Caco-2 (cell line): ENCODE data around the gene PGGHG. TPM values are rescaled to one million over a fixed set of nuclear protein-coding genes. Genes with fewer than 3 reads are reported as not detected.

Source experiments
- BruUV-seq: library from RNA; stranded (reverse); fragments of 400-500 nt; replicated peaks from 2 replicates; lab custom pipeline; 2021; lab: Mats Ljungman, UMichigan
- CTCF ChIA-PET: fragments of 300-600 bp; sonication (Branson Sonifier 250); formaldehyde crosslinking; loops from one replicate; lab custom pipeline; 2022; ENCODE audit warnings: antibody characterized with exemption; lab: Charles Lee
- POLR2A ChIA-PET: fragments of 300-600 bp; sonication (Branson Sonifier 250); formaldehyde crosslinking; loops from one replicate; lab custom pipeline; 2022; ENCODE audit warnings: antibody characterized with exemption; lab: Charles Lee
- DNase-seq, 2 experiments: peaks; one replicate each; pipeline versions ENCODE4 v3.0.0 to v3.0.0-alpha.2; 2020 to 2022
- H3K27me3 ChIP-seq: replicated peaks from 2 replicates; pipeline ENCODE4 v1.6.0; 2011; ENCODE audit warnings: low read length; ENCODE audit not compliant: control insufficient read depth, insufficient read depth
- H3K36me3 ChIP-seq: 2 replicates; pipeline ENCODE4 v1.5.1; 2011; ENCODE audit warnings: low read length; ENCODE audit not compliant: control insufficient read depth, insufficient read depth
- H3K4me1 ChIP-seq: fragments of 250-450 bp; sonication (Bioruptor Pico); 2 replicates; pipeline ENCODE4 v1.5.1; 2020; ENCODE audit warnings: mild to moderate bottlenecking
- H3K4me3 ChIP-seq: 2 replicates; pipeline ENCODE4 v1.5.1; 2011; ENCODE audit warnings: low read depth, mild to moderate bottlenecking, control low read depth, low read length
- H3K9me3 ChIP-seq: fragments of 250-450 bp; sonication (Bioruptor Pico); 2 replicates; pipeline ENCODE4 v1.5.1; 2020; ENCODE audit warnings: mild to moderate bottlenecking, moderate library complexity
- H3K27ac Mint-ChIP-seq: one replicate; pipeline ENCODE4 v1.8.0; 2022; ENCODE audit warnings: mixed read lengths; ENCODE audit not compliant: unreplicated experiment
- H3K27me3 Mint-ChIP-seq: one replicate; pipeline ENCODE4 v1.8.0; 2022; ENCODE audit warnings: mixed read lengths; ENCODE audit not compliant: insufficient read depth, unreplicated experiment
- H3K36me3 Mint-ChIP-seq: one replicate; pipeline ENCODE4 v1.8.0; 2022; ENCODE audit warnings: mild to moderate bottlenecking, mixed read lengths; ENCODE audit not compliant: insufficient read depth, unreplicated experiment
- H3K4me1 Mint-ChIP-seq: one replicate; pipeline ENCODE4 v1.8.0; 2022; ENCODE audit warnings: low read depth, mixed read lengths; ENCODE audit not compliant: unreplicated experiment
- H3K4me3 Mint-ChIP-seq: one replicate; pipeline ENCODE4 v1.8.0; 2022; ENCODE audit warnings: mild to moderate bottlenecking, moderate library complexity, mixed read lengths; ENCODE audit not compliant: unreplicated experiment
- H3K9me3 Mint-ChIP-seq: one replicate; pipeline ENCODE4 v1.8.0; 2022; ENCODE audit warnings: mixed read lengths; ENCODE audit not compliant: unreplicated experiment
- intact Hi-C: fragments of 100-400 bp; cut with micrococcal nuclease; formaldehyde crosslinking; loops from one replicate; pipeline ENCODE4 v1.10.0; 2022; ENCODE audit not compliant: unreplicated experiment
- total RNA-seq: library from RNA; stranded (reverse); gene quantifications from 2 replicates; pipeline ENCODE4 v1.2.3, GENCODE V29; 2022
- TF ChIP-seq, protein P1 (sequence below), 2 experiments: fragments of 200-600 bp in 1 of 2; IDR thresholded peaks; 1 replicate in 1 of 2; 2 replicates in 1 of 2; pipeline versions ENCODE4 v1.5.1 to v1.8.0; 2011 to 2022; ENCODE audit warnings: antibody characterized with exemption in 1 of 2, control low read depth in 1 of 2, inconsistent platforms in 1 of 2, low read depth in 1 of 2, low read length in 1 of 2, mild to moderate bottlenecking in 1 of 2, moderate library complexity in 1 of 2; ENCODE audit not compliant: insufficient read depth in 1 of 2, severe bottlenecking in 1 of 2, unreplicated experiment in 1 of 2

Gene PGGHG
- total RNA-seq, 1 experiment from 2014 or later = 59.6 TPM

DNA sequence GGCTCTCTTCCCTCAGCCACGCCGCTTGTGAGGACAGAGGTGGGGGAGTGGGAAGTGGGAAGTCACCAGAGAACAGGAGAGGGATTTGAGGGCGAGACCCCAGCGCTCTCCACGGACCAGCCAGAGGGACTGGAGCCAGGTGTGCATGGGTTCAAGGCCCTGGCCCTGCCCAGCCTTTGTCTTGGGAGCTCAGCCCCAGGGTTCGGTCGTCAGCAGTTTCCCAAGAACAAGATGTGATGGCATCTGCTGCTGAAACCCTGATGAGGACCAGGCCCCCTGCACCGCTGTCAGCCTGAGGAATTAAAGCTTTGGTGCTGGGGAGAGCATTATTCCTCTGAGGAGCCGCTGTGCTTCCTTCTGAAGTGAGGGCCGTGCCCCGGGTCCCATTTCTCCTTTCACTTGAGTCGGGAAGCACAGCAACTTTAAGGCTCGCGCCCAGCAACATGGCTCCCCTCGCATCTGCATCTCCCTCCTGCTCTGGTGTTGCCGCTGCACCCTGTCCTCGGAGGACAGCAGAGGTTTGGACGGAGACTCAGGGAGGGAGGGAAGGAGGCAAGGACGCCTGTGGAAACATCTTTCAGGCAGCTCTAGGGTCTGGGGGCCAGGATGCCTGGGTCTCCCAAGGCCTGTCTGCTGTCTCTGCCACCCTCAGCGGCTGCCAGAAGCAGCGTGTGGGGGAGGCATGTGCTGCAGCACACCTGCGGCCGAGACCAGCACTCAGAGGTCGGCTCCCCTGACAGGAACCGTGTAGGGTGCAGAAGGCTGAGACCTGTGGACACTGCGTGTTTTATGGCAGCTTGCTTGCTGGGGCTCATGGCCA, 6.6 kb downstream of the PGGHG start:
- no peak overlapping the region for H3K27ac Mint-ChIP-seq
- BruUV-seq = TSS peak; percentile 32
- peaks cover 15% of the 10 kb centered on the region for H3K4me1 ChIP-seq
- no peaks in the 10 kb centered on the region for H3K36me3 ChIP-seq
- DNase-seq = no peak
- peaks cover 27% of the 10 kb centered on the region for H3K36me3 Mint-ChIP-seq
- ChIA-PET POLR2A (interaction anchor here (1.1 kb wide), 1 partner anchor 88 kb away, joined by 4 read pairs; the partner anchor contains the start of genes BET1L and RIC8A), CTCF (no interaction called here)
- peaks cover 6% of the 10 kb centered on the region for H3K4me1 Mint-ChIP-seq
- no peaks in the 10 kb centered on the region for H3K9me3 Mint-ChIP-seq
- H3K4me3 Mint-ChIP-seq = no peak overlapping the region
- TF ChIP-seq, protein P1, sequence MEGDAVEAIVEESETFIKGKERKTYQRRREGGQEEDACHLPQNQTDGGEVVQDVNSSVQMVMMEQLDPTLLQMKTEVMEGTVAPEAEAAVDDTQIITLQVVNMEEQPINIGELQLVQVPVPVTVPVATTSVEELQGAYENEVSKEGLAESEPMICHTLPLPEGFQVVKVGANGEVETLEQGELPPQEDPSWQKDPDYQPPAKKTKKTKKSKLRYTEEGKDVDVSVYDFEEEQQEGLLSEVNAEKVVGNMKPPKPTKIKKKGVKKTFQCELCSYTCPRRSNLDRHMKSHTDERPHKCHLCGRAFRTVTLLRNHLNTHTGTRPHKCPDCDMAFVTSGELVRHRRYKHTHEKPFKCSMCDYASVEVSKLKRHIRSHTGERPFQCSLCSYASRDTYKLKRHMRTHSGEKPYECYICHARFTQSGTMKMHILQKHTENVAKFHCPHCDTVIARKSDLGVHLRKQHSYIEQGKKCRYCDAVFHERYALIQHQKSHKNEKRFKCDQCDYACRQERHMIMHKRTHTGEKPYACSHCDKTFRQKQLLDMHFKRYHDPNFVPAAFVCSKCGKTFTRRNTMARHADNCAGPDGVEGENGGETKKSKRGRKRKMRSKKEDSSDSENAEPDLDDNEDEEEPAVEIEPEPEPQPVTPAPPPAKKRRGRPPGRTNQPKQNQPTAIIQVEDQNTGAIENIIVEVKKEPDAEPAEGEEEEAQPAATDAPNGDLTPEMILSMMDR (IDR thresholded peaks at IDR 0.05; ENCODE audit: insufficient read depth in 1 of 2, low read depth in 1 of 2, low read length in 1 of 2, severe bottlenecking in 1 of 2, unreplicated experiment in 1 of 2) = no peak
- intact Hi-C loops = no loop called here
- no peaks in the 10 kb centered on the region for H3K27me3 Mint-ChIP-seq
- no peak overlapping the region for H3K4me3 ChIP-seq
- H3K27me3 ChIP-seq = no peaks in the 10 kb centered on the region
- H3K9me3 ChIP-seq = no peaks in the 10 kb centered on the region

DNA sequence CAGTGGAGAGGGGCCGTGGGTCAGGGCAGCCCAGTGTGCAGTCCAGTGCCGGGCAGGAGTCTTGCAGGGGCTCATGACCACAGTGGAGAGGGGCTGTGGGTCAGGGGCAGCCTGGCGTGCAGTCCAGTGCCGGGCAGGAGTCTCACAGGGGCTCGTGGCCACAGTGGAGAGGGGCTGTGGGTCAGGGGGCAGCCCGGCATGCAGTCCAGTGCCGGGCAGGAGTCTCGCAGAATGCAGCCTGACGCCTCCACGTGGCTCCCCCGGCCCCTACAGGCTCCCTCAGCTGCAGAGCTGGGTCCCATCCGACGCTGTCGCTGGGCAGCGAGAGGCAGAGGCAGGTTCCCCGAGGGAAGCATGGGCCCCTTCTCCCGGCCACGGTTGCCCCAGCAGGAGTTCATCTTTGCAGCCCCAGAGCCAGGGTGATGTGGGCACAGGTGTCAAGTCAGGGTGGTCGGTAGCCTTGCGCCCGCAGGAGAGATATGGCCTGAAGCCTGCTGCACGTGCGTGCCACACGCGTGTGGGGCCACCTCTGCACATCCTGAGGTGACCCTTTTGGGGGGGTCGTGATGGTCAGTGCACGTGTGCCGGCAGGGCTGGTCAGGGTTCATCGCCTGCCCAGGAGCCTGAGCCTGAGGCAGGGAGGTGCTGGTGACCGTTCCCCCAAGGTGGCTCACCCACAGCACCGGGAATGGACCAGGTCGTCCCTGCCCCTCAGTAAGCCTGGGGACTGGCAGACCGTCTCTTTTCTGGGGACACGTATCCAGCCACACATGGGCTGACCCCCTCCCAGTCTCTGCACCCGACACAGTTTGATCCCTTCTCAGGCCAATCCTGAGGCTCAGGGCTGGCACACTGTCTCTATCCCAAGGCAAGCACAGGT, 7.5 kb downstream of the PGGHG start:
- Histone ChIP-seq H3K36me3 (no peaks in the 10 kb centered on the region), H3K27me3 (no peaks in the 10 kb centered on the region), H3K4me3 (no peak overlapping the region), H3K9me3 (no peaks in the 10 kb centered on the region), H3K4me1 (peaks cover 22% of the 10 kb centered on the region)
- Mint-ChIP-seq H3K27me3 (no peaks in the 10 kb centered on the region), H3K9me3 (no peaks in the 10 kb centered on the region), H3K4me3 (no peak overlapping the region), H3K4me1 (peaks cover 14% of the 10 kb centered on the region), H3K27ac (no peak overlapping the region), H3K36me3 (peaks cover 27% of the 10 kb centered on the region)
- intact Hi-C loops = no loop called here
- CTCF ChIA-PET = no interaction called here
- DNase-seq = no peak
- TF ChIP-seq, protein P1 (IDR thresholded peaks at IDR 0.05; ENCODE audit: insufficient read depth in 1 of 2, low read depth in 1 of 2, low read length in 1 of 2, severe bottlenecking in 1 of 2, unreplicated experiment in 1 of 2) = no peak
- no TSS peak for BruUV-seq
- POLR2A ChIA-PET = no interaction called here

DNA sequence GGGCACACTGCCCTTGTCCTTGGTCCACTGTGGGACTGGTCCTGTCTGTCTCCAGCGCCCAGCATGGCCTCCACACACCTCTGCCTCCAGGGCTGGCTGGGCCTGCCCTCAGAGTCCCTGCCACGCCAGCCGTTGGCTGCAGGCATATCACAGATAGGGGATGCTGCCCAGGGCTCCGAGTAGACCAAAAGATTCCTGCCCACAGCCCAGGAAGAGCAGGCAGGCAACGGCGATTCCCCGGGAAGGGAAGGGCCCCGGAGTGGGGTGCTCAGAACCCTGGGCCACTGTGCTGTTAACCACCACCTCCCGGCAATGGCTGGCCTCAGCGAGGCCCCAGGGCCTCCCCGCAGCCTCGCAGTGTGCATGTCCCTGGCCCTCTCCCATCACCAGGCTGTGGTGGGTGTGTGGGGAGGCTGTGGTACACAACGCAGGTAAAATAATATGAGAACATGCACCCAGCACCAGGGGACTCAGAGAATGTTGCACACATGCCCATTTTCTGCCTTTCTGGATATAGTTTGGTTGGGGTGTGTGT, 8.2 kb downstream of the PGGHG start:
- no peaks in the 10 kb centered on the region for H3K9me3 Mint-ChIP-seq
- peaks cover 16% of the 10 kb centered on the region for H3K4me1 Mint-ChIP-seq
- ChIA-PET CTCF (no interaction called here), POLR2A (no interaction called here)
- no peaks in the 10 kb centered on the region for H3K9me3 ChIP-seq
- intact Hi-C loops = no loop called here
- H3K27me3 Mint-ChIP-seq = no peaks in the 10 kb centered on the region
- peaks cover 22% of the 10 kb centered on the region for H3K4me1 ChIP-seq
- peak overlapping the region; percentile 5 for H3K27ac Mint-ChIP-seq
- no peaks in the 10 kb centered on the region for H3K36me3 ChIP-seq
- H3K4me3 ChIP-seq = no peak overlapping the region
- H3K27me3 ChIP-seq = no peaks in the 10 kb centered on the region
- peaks cover 25% of the 10 kb centered on the region for H3K36me3 Mint-ChIP-seq
- DNase-seq = peak in 1 of 2 experiments; percentile 32
- no peak overlapping the region for H3K4me3 Mint-ChIP-seq
- TF ChIP-seq, protein P1 (IDR thresholded peaks at IDR 0.05; ENCODE audit: insufficient read depth in 1 of 2, low read depth in 1 of 2, low read length in 1 of 2, severe bottlenecking in 1 of 2, unreplicated experiment in 1 of 2) = no peak
- BruUV-seq = no TSS peak
